HG03025 (cell line): ENCODE measurements around the gene TMEM266.

ENCODE experiments used
- ATAC-seq: cut with Tn5 transposase; IDR thresholded peaks from one replicate; pipeline ENCODE4 v1.9.1; 2021; ENCODE audit warnings: mild to moderate bottlenecking, moderate library complexity; ENCODE audit not compliant: unreplicated experiment, low FRiP score

TMEM266 gene

DNA sequence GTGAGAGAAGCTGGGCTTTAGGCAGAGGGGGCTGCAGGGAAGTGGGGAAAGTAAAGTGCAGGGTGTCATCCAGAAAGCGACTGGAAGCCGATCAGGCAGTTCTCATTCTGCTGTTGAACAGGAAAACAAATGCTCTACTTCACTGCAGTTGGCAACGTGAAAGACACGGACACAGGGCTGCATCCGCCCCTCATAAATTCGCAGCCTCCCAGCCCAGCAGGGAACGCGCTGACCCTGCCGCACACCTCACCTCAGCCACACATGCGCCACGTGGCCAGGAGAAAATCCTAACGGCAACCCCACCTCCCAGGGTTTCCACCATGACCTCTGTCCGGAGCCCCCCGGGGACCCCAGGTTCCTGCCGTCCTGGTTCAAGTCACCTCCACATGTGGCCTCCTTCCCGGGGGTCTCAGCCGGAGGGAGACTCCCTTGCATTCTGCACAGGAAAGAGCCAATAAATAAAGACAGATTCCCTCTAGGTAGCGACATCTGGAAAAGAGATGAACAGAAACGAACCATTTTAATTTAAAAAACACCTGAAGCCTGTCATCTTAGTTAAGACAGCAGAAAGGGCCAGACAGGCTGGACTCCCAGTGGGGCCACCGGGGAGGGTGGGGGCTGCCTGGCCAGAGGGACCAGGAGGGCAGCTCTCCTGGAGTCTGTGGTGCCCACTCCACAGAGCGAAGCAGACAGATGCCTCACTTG, 118.7 kb downstream of the TMEM266 start:
- no peak for ATAC-seq

GRCh38 chr15:76179023-76179422, 119.2 kb downstream of the TMEM266 start:
- no peak for ATAC-seq

DNA sequence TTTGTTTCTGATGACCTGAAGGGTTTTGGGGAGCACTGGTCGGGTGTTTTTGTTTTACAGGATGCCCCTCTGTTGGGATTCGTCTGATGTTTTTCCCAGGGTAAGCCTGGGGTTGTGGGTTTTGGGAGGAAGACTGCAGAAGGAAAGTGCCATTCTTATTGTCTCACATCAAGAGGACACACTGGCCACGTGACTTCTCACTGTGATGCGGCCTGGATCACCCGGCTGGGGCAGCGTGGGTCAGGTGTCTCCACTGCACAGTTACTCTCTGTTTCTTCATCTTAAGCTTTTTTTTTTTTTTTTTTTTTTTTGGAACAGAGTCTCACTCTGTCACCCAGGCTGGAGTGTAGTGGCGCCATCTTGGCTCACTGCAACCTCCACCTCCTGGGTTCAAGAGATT, 120.5 kb downstream of the TMEM266 start:
- no peak for ATAC-seq

- ATAC-seq = peak; percentile 73
These were observed 121.9 kb downstream of the TMEM266 start for GRCh38 chr15:76181705-76182107.

DNA sequence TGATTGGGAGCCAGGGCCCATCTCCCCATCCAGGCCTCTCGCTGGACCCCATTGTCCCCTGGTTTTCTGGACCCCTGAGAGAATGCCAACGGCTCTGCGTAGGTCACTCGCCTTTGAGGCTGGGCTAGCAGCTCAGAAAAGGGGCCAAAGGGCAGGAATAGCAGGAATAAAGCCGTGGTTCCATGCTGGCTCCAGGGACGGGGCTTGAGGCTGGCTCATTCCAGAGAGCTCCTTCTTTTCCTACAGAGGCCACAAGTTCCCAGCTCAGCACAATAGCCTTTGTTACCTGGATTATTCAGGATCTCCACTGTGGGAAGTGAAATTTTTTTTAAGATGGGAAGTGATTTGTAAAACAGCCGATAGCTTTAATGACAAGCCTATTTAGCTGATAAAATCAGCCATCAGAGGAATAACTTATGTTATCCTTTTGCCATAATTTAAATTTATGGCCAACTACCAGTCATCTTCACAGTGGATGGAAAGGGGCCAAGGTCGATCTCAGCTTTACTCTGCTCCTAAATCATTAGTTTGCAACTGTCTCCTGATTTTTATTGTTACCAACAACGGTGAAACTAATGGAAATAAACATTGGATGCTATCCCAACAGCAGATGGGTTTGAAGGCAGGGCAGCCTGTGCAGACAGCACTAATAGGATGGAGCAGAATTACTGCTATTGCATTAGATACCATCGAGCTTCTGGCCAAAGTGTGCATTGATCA, 124.3 kb downstream of the TMEM266 start:
- ATAC-seq = no peak

GRCh38 chr15:76184650-76185035, 124.9 kb downstream of the TMEM266 start:
- no peak for ATAC-seq

- ATAC-seq = no peak
These were observed 125.9 kb downstream of the TMEM266 start for GRCh38 chr15:76185716-76186115.

GRCh38 chr15:76187163-76187562, 127.4 kb downstream of the TMEM266 start:
- ATAC-seq = no peak

GRCh38 chr15:76189106-76189505, 129.3 kb downstream of the TMEM266 start:
- no peak for ATAC-seq

DNA sequence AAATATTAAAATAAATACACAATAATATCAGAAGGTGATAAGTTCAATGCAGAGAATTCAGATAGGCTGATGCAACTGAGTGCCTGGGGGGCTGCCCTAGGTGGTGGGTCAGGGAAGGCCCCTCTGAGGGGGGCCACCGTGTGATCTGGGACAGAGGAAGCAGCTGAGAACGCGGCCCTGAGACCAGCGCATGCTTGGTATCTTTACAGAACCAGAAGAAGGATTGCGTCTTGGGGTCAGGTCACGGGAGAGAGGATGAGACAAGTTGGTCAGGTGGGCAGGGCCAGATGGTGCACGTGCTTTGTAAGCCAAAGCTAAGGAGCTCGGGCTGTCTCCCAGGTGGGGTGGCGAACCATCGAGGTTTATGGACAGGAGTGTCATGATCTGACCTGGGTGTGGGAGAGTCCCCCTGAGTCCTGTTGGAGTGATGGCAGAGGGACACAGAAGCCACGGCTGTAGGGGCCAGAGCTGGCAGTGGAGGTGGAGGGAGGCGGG, 130.3 kb downstream of the TMEM266 start:
- no peak for ATAC-seq

DNA sequence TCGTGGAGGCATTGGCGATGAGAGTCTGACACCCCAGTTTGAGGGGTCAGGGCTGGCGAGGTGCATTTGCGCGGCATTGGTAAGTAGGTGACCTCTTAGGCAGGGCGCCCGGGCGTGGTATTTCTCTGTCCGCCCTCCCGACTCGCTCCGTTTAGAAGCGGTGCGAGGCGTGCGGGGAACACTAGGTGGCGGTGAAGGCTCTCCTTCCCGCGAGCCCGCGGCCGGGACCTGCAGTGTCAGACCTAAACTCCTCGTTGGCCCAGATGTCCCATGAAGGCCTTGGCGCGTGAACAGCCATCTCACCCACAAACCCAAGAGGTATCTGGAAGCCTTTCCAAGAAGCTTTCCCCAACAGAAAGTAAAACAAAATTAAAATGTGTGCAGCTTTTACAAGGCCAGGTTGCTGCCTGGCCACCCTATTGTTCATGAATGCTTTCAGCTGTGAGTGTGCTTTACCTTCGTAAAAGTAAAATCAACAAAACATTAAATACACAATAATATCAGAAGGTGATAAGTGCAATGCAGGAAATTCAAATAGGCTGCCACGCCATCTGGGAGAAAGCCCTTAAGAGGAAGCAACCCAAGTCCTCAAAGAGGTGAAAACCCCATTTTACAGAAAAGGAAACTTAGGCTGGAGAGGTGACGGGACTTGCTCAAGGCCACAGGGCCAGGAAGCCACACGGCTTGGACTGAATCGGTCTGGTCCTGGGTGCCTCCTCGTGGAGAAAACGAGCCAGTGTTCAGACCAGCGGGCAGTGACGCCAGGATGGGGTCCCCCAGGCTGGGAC, 131.2 kb downstream of the TMEM266 start:
- ATAC-seq = peak; percentile 65

- no peak for ATAC-seq
These were observed 131.9 kb downstream of the TMEM266 start for GRCh38 chr15:76191539-76192244.

GRCh38 chr15:76192715-76193114, 132.9 kb downstream of the TMEM266 start:
- ATAC-seq = no peak

DNA sequence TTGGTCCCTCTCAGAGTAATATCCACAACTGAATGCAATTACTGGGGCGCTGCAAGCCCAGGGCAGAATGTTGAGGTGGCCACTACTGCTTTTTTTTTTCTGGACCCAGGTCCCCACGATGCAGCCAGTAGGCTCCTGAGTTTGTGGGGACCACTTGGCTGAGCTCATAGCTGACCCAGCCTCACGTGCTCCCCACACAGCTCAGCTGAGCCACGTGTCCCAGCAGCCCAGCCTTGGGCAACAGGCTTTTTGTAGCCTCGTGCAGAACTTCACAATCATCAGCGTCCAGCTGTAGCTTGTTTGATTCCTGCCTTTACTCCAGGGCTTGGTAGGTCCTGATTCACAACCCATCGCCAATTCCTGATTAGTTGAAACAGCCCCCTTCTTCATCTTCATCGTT, 134.1 kb downstream of the TMEM266 start:
- no peak for ATAC-seq

DNA sequence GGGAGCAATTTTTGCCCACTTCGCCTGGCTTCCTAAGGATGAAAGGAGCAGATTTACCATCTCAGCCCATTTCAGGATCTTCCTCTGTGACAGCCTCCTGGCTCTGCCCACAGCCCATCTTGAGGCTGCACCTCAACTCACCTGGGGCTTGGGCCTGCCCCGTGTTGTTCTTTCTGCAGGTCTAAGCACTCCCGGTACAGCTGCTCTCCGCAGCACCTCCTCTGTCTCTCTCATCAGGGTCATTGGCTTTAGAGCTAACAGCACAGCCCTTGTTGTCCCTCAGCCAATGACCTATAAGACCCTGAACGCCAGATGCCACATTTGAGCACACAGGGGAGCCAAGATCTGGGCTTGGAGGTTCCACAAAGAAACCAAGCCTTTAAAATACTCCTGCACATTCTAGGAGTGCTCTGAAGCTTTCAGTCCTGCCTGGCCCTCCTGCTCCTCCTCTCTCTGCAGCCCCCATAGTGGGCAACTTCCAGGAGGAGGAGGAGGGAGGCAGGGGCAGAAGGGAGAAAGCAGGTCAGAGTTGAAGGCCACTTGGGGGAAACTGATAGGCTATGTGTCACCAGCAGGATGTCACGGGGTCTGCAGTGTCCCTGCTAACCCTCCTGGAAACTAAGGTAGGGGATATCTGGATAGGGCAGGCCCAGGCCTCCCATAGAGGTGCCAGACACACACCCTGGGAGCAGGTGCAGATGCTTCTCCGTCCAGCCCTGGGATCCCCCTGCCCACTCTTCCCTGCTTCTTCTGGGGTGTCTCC, 135.9 kb downstream of the TMEM266 start:
- no peak for ATAC-seq

DNA sequence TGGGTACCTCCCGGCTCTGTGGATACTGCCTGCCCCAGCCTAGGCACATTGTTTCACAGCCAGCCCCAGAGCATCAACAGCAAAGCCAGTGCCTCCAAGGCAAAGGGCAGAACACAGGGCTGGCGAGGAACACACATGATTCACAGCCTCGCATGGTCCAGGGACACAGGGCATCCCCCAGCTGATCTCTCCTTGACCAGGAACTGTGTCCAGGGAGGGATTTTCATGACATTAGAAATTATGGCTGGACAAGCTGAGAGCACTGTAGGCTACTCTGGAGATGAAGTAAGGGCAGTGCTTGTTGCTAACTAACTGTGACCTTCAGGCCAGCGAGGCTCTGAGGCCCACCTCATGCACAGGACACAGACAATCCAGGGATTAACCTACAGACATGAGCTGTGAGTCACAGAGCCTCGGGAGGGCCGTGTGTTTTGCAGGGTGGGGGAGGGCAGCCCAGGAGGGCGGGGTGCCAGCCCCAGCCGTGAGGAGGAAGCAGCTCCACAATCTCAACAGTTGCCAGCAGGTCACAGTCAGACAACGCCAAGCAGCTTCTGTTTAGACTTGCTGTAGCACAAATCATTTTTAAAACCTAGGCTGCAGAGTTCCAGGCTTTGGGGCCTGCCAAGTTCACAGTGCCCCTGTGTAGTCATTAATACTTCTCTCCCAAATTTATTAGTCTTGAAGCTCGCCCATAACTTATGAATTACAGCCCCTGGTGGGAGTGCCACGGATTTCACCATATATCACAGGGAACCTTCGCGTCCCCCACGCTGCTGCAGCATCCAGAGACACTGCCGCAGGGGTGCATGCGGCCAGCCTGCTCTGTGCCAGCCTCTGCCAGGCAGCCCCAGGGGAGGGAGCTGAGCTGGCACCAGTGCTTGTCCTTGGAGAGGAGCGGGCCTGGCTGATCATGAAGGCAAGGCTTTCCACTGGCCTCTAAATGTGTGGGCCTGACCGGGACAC, 136.8 kb downstream of the TMEM266 start:
- ATAC-seq = no peak

GRCh38 chr15:76197703-76198455, 138.1 kb downstream of the TMEM266 start:
- no peak for ATAC-seq

DNA sequence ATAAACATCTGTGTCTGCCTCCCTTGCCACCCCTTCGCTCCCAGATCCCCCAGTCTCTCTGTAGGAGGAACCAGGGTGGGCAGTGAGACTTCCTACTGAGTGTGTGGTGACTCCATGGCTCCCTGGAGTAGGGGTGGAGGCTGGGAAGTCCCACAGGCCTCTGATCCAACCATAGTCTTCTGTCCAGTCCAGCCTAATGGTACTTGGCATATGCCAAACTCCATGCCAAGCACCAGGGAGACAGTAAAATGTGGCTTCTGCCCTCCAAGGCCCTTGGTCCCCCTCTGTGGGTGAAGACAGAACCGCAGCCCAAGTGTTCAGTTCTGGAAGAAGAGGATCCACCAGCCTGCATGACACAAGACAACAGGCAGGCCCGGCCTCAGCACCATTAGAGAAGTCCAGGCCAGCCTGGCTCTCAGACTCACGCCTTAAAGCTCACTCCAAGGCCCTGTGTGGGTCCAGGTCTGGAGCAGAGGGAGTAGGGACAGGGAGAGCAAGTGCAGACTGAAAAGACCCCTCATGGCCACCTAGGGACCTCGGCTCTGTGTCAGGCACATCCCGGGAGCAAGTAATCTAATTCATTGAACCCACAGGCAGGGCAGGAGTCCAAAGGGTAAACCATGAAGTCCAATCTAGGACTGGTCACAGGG, 138.8 kb downstream of the TMEM266 start:
- ATAC-seq = no peak
